Aortic smooth muscle cell (primary cell): ENCODE results near the gene CDK5RAP2. TPM values are rescaled to one million over a fixed set of nuclear protein-coding genes. Genes with fewer than 3 reads are reported as not detected.

Experiments used
- total RNA-seq: library from RNA; depleted of rRNA; stranded (reverse); fragments of >200 nt; gene quantifications from 2 replicates; pipeline ENCODE4 v1.2.3, GENCODE V29; 2014

Gene CDK5RAP2
- total RNA-seq: 33.5 and 49.5 TPM in 2 replicates

GRCh38 chr9:120580051-120580896 lies at the start of gene CDK5RAP2:
CDK5RAP2 (minus strand) TSS chr9:120580167; CDS start chr9:120579978, 189 bp downstream.

Other genes with a start within 250 kb of the CDK5RAP2 start
- 12.3 and 25.4 TPM in 2 replicates for gene MEGF9, start 134.3 kb upstream of the CDK5RAP2 start, total RNA-seq
- 31.0 and 40.3 TPM in 2 replicates for gene FBXW2, start 213.2 kb upstream of the CDK5RAP2 start, total RNA-seq